ENCODE data around the gene OTOG. TPM values are rescaled to one million over a fixed set of nuclear protein-coding genes. Genes with fewer than 3 reads are reported as not detected.
A peak's percentile ranks its signal among the peaks of the same experiment; 100 is the strongest.

OTOG gene
- total and polyA plus RNA-seq, 4 donors: not detected

GRCh38 chr11:17506314-17506713 is 40.7 kb upstream of the OTOG start:
- intact Hi-C loops (cut with DNase I): loop anchor here in 1 of 2 donors (10.0 kb wide), 1 partner anchor 282 kb away; no protein-coding TSS in a partner anchor
- Histone ChIP-seq H3K4me3 (ENCODE audit: low read length in 2 of 2) (no peak overlapping the region), H3K4me1 (ENCODE audit: control insufficient read depth in 1 of 2, insufficient read depth in 2 of 2, low read length in 2 of 2) (peaks cover 0 to 6% of the 10 kb centered on the region in 2 donors), H3K9me3 (ENCODE audit: control insufficient read depth, low read length) (no peaks in the 10 kb centered on the region), H3K27me3 (ENCODE audit: control insufficient read depth in 1 of 2, insufficient read depth in 2 of 2, low read length in 1 of 2) (no peaks in the 10 kb centered on the region), H3K36me3 (ENCODE audit: control insufficient read depth in 1 of 2, insufficient read depth in 2 of 2, low read length in 1 of 2) (no peaks in the 10 kb centered on the region), H3K27ac (ENCODE audit: low read depth in 1 of 2, low read length in 2 of 2) (no peak overlapping the region)
- WGBS, 2 donors: 96% methylated on average over 6 of the region's 6 CpGs
- ATAC-seq (ENCODE audit: low FRiP score) (no peak), DNase-seq (no peak)

- no peak for ATAC-seq (ENCODE audit: low FRiP score)
- intact Hi-C loops (cut with DNase I): loop anchor here in 1 of 2 donors (10.0 kb wide), 1 partner anchor 282 kb away; no protein-coding TSS in a partner anchor
- no peak overlapping the region for H3K4me3 ChIP-seq (ENCODE audit: low read length in 2 of 2)
- no peaks in the 10 kb centered on the region for H3K9me3 ChIP-seq (ENCODE audit: control insufficient read depth, low read length)
- H3K4me1 ChIP-seq (ENCODE audit: control insufficient read depth in 1 of 2, insufficient read depth in 2 of 2, low read length in 2 of 2): peaks cover 0 to 6% of the 10 kb centered on the region in 2 donors
- H3K36me3 ChIP-seq (ENCODE audit: control insufficient read depth in 1 of 2, insufficient read depth in 2 of 2, low read length in 1 of 2): no peaks in the 10 kb centered on the region
- 76 to 85% methylated on average over 3 of the region's 3 CpGs for WGBS, 2 donors
- H3K27ac ChIP-seq (ENCODE audit: low read depth in 1 of 2, low read length in 2 of 2): no peak overlapping the region
- DNase-seq: no peak
- no peaks in the 10 kb centered on the region for H3K27me3 ChIP-seq (ENCODE audit: control insufficient read depth in 1 of 2, insufficient read depth in 2 of 2, low read length in 1 of 2)
These were observed 40.1 kb upstream of the OTOG start for GRCh38 chr11:17506942-17507341.

GRCh38 chr11:17507773-17508172 is 39.3 kb upstream of the OTOG start:
- Histone ChIP-seq H3K9me3 (ENCODE audit: control insufficient read depth, low read length) (no peaks in the 10 kb centered on the region), H3K27ac (ENCODE audit: low read depth in 1 of 2, low read length in 2 of 2) (peak overlapping the region in 1 of 2 donors; percentile 26), H3K4me1 (ENCODE audit: control insufficient read depth in 1 of 2, insufficient read depth in 2 of 2, low read length in 2 of 2) (peaks cover 0 to 6% of the 10 kb centered on the region in 2 donors), H3K4me3 (ENCODE audit: low read length in 2 of 2) (no peak overlapping the region), H3K36me3 (ENCODE audit: control insufficient read depth in 1 of 2, insufficient read depth in 2 of 2, low read length in 1 of 2) (no peaks in the 10 kb centered on the region), H3K27me3 (ENCODE audit: control insufficient read depth in 1 of 2, insufficient read depth in 2 of 2, low read length in 1 of 2) (no peaks in the 10 kb centered on the region)
- 93 to 96% methylated on average over 2 of the region's 2 CpGs for WGBS, 2 donors
- DNase-seq (no peak), ATAC-seq (ENCODE audit: low FRiP score) (no peak)
- intact Hi-C loops (cut with DNase I): loop anchor here in 1 of 2 donors (10.0 kb wide), 1 partner anchor 283 kb away; no protein-coding TSS in a partner anchor

DNA sequence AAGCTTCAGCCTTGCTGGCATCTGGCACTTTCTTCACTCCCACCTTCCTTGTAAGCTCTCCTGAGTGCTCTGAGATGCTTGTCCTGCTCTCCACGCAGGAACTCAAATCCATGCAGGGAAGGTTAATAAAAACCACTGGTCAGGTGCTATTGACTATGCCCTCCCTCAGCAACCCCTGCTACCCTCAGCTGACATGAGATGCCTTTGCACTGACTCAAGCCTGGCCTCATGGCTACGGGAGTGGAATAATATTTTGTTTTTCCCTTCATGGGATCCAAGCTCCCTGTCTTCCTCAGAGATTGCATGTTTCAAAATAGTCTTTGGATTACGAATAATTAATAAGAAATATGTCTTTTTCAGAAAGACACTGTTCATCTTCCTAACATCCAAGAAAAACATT is 38.8 kb upstream of the OTOG start:
- Histone ChIP-seq H3K4me3 (ENCODE audit: low read length in 2 of 2) (no peak overlapping the region), H3K27ac (ENCODE audit: low read depth in 1 of 2, low read length in 2 of 2) (peak overlapping the region in 1 of 2 donors; percentile 26), H3K36me3 (ENCODE audit: control insufficient read depth in 1 of 2, insufficient read depth in 2 of 2, low read length in 1 of 2) (no peaks in the 10 kb centered on the region), H3K4me1 (ENCODE audit: control insufficient read depth in 1 of 2, insufficient read depth in 2 of 2, low read length in 2 of 2) (peaks cover 0 to 6% of the 10 kb centered on the region in 2 donors), H3K9me3 (ENCODE audit: control insufficient read depth, low read length) (no peaks in the 10 kb centered on the region), H3K27me3 (ENCODE audit: control insufficient read depth in 1 of 2, insufficient read depth in 2 of 2, low read length in 1 of 2) (no peaks in the 10 kb centered on the region)
- intact Hi-C loops (cut with DNase I): loop anchor here in 1 of 2 donors (10.0 kb wide), 1 partner anchor 284 kb away; no protein-coding TSS in a partner anchor
- ATAC-seq (ENCODE audit: low FRiP score) (peak; percentile 53), DNase-seq (no peak)
- WGBS, 2 donors: 11% methylated on average over 3 of the region's 3 CpGs

DNA sequence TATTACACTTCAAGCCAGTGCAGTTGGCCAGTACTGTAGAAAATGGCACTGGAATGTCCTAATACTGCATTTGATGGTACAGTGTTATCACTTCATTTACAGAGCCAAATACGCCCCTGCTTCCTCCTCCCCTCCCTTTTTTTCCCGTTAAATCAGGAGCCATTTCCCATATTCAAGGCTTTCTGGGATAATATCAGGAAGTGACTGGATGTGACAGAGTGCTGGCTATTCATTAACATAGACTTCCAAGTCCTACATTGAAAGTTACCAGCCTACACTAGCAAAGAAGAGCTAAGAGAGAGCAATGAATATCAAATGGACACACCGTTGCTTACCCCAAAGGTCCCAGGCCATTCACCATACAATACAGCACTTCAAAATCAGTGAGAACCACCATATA is 38.3 kb upstream of the OTOG start:
- no peak overlapping the region for H3K27ac ChIP-seq (ENCODE audit: low read depth in 1 of 2, low read length in 2 of 2)
- WGBS, 2 donors: 46 to 48% methylated on average over 3 of the region's 3 CpGs
- intact Hi-C loops (cut with DNase I): loop anchor here in 1 of 2 donors (10.0 kb wide), 1 partner anchor 284 kb away; no protein-coding TSS in a partner anchor
- H3K9me3 ChIP-seq (ENCODE audit: control insufficient read depth, low read length): no peaks in the 10 kb centered on the region
- H3K27me3 ChIP-seq (ENCODE audit: control insufficient read depth in 1 of 2, insufficient read depth in 2 of 2, low read length in 1 of 2): no peaks in the 10 kb centered on the region
- no peaks in the 10 kb centered on the region for H3K36me3 ChIP-seq (ENCODE audit: control insufficient read depth in 1 of 2, insufficient read depth in 2 of 2, low read length in 1 of 2)
- H3K4me1 ChIP-seq (ENCODE audit: control insufficient read depth in 1 of 2, insufficient read depth in 2 of 2, low read length in 2 of 2): peaks cover 0 to 6% of the 10 kb centered on the region in 2 donors
- ATAC-seq (ENCODE audit: low FRiP score): no peak
- no peak overlapping the region for H3K4me3 ChIP-seq (ENCODE audit: low read length in 2 of 2)
- no peak for DNase-seq

GRCh38 chr11:17510507-17511206 is 36.4 kb upstream of the OTOG start:
- H3K27ac ChIP-seq (ENCODE audit: low read depth in 1 of 2, low read length in 2 of 2): no peak overlapping the region
- ATAC-seq (ENCODE audit: low FRiP score): no peak
- no peak for DNase-seq
- intact Hi-C loops (cut with DNase I): no loop called here
- 69 to 80% methylated on average over 4 of the region's 4 CpGs for WGBS, 2 donors
- no peaks in the 10 kb centered on the region for H3K36me3 ChIP-seq (ENCODE audit: control insufficient read depth in 1 of 2, insufficient read depth in 2 of 2, low read length in 1 of 2)
- H3K4me3 ChIP-seq (ENCODE audit: low read length in 2 of 2): no peak overlapping the region
- H3K27me3 ChIP-seq (ENCODE audit: control insufficient read depth in 1 of 2, insufficient read depth in 2 of 2, low read length in 1 of 2): no peaks in the 10 kb centered on the region
- H3K9me3 ChIP-seq (ENCODE audit: control insufficient read depth, low read length): no peaks in the 10 kb centered on the region
- peaks cover 0 to 6% of the 10 kb centered on the region in 2 donors for H3K4me1 ChIP-seq (ENCODE audit: control insufficient read depth in 1 of 2, insufficient read depth in 2 of 2, low read length in 2 of 2)

- intact Hi-C loops (cut with DNase I): no loop called here
- ATAC-seq (ENCODE audit: low FRiP score): no peak
These were observed 35.5 kb upstream of the OTOG start for GRCh38 chr11:17511571-17511970.

GRCh38 chr11:17512101-17512500 is 35.0 kb upstream of the OTOG start:
- no peak for ATAC-seq (ENCODE audit: low FRiP score)
- Histone ChIP-seq H3K36me3 (ENCODE audit: control insufficient read depth in 1 of 2, insufficient read depth in 2 of 2, low read length in 1 of 2) (no peaks in the 10 kb centered on the region), H3K4me1 (ENCODE audit: control insufficient read depth in 1 of 2, insufficient read depth in 2 of 2, low read length in 2 of 2) (peaks cover 0 to 6% of the 10 kb centered on the region in 2 donors), H3K27ac (ENCODE audit: low read depth in 1 of 2, low read length in 2 of 2) (no peak overlapping the region), H3K4me3 (ENCODE audit: low read length in 2 of 2) (no peak overlapping the region), H3K9me3 (ENCODE audit: control insufficient read depth, low read length) (no peaks in the 10 kb centered on the region), H3K27me3 (ENCODE audit: control insufficient read depth in 1 of 2, insufficient read depth in 2 of 2, low read length in 1 of 2) (no peaks in the 10 kb centered on the region)
- no peak for DNase-seq
- intact Hi-C loops (cut with DNase I): no loop called here
- WGBS, 2 donors: 13 to 22% methylated on average over 2 of the region's 2 CpGs

More at GRCh38 chr11:17511571-17511970, 35.5 kb upstream of the OTOG start:
- Histone ChIP-seq H3K4me3 (ENCODE audit: low read length in 2 of 2) (no peak overlapping the region), H3K4me1 (ENCODE audit: control insufficient read depth in 1 of 2, insufficient read depth in 2 of 2, low read length in 2 of 2) (peaks cover 0 to 6% of the 10 kb centered on the region in 2 donors), H3K27ac (ENCODE audit: low read depth in 1 of 2, low read length in 2 of 2) (no peak overlapping the region), H3K27me3 (ENCODE audit: control insufficient read depth in 1 of 2, insufficient read depth in 2 of 2, low read length in 1 of 2) (no peaks in the 10 kb centered on the region), H3K9me3 (ENCODE audit: control insufficient read depth, low read length) (no peaks in the 10 kb centered on the region), H3K36me3 (ENCODE audit: control insufficient read depth in 1 of 2, insufficient read depth in 2 of 2, low read length in 1 of 2) (no peaks in the 10 kb centered on the region)
- 58 to 60% methylated on average over 3 of the region's 3 CpGs for WGBS, 2 donors
- DNase-seq: no peak

DNA sequence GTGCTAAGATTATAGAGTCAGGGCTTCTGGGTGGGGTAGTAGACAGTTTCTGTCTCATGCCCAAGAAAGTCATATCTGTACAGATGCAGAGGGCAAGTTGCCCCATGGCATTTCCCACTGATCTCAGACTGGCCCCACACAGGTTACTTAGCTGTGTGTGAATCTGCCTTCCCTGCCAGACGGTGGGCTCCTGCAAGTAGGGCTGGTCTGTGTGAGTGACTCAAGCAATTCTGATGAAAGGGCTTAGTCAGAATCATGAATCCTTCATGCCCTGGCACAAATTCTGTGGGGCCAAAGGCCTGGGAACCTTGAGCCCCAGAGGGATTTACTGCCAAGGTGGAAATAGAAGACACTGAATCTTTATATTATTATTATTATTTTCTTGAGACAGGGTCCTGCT is 33.2 kb upstream of the OTOG start:
- Histone ChIP-seq H3K27me3 (ENCODE audit: control insufficient read depth in 1 of 2, insufficient read depth in 2 of 2, low read length in 1 of 2) (no peaks in the 10 kb centered on the region), H3K36me3 (ENCODE audit: control insufficient read depth in 1 of 2, insufficient read depth in 2 of 2, low read length in 1 of 2) (no peaks in the 10 kb centered on the region), H3K4me1 (ENCODE audit: control insufficient read depth in 1 of 2, insufficient read depth in 2 of 2, low read length in 2 of 2) (peaks cover 0 to 4% of the 10 kb centered on the region in 2 donors), H3K27ac (ENCODE audit: low read depth in 1 of 2, low read length in 2 of 2) (no peak overlapping the region), H3K9me3 (ENCODE audit: control insufficient read depth, low read length) (no peaks in the 10 kb centered on the region), H3K4me3 (ENCODE audit: low read length in 2 of 2) (no peak overlapping the region)
- intact Hi-C loops (cut with DNase I): no loop called here
- WGBS, 2 donors: 82 to 85% methylated on average over 1 of the region's 1 CpG
- DNase-seq (no peak), ATAC-seq (ENCODE audit: low FRiP score) (no peak)
